B cell (primary cell): ENCODE data around the gene MDK.

Experiments used
- CTCF ChIP-seq: fragments of 200-600 bp; IDR thresholded peaks from one replicate; pipeline ENCODE4 v1.8.0; 2022; ENCODE audit warnings: antibody characterized with exemption, mild to moderate bottlenecking
- EZH2 ChIP-seq: IDR thresholded peaks from 2 replicates; pipeline ENCODE4 v1.6.1; 2012; ENCODE audit warnings: borderline replicate concordance, low read depth, mild to moderate bottlenecking, moderate library complexity, low read length; ENCODE audit not compliant: insufficient read depth, poor library complexity, severe bottlenecking

- TF ChIP-seq CTCF (no peak), EZH2 (no peak)
These were observed 42.9 kb upstream of the MDK start for GRCh38 chr11:46338636-46338987.
